Pulmonary artery endothelial cell (primary cell): ENCODE data around the gene GBGT1. TPM values are rescaled to one million over a fixed set of nuclear protein-coding genes. Genes with fewer than 3 reads are reported as not detected.
"Not testable (repeated sequence)": the region's sequence is repeated elsewhere in the genome, so short reads cannot be mapped to it uniquely, and the experiment has no call there.

ENCODE experiments used
- DNase-seq: peaks from one replicate; pipeline ENCODE4 v3.0.0-alpha.2; 2011; ENCODE audit warnings: low read depth, low spot score
- total RNA-seq: library from RNA; depleted of rRNA; stranded (reverse); fragments of >200 nt; gene quantifications from 2 replicates; pipeline ENCODE4 v1.2.3, GENCODE V29; 2014

GBGT1 gene
- total RNA-seq, result 17.3 and 21.5 TPM in 2 replicates

- no peak for DNase-seq
These were observed at the start of gene GBGT1 for GRCh38 chr9:133163504-133164172. Gene GBGT1, minus strand, starts transcription at chr9:133163914. Its CDS starts 1,502 bp downstream, at chr9:133162412.

DNA sequence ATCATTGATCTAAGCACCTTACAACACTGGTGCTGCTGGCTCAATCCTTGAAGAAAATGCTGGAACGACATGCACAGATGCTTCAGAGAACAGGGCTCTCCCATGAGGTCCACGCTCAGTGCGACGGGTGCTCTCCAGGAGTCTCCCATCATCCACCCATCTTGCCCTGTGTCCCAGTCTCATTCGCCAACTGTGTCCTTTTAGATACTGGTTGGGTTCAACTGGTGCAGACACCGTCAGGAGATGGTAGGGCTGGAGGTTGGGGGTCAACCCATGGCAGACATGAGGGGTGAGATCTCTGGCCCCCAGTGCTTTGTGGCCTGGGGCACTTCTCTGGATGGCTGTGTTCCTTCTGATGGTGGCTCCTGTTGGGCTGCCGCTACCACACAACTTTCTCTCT, 46.9 kb upstream of the GBGT1 start:
- no peak for DNase-seq

DNA sequence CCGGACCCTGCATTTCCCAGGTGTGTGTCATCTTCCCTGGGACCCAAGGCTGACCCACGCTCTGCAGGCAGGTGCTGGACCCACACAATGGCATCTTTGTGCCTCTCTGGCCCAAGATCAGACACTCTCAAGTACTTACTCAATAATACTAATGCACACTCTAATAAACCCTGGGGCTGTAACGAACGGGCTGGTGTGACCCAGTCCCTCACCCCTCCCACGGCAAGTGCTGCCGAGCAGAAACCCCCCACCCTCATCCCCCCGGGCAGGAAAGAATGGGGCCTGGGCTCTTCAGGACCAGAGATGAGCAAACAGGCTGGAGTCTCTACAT, 46.5 kb upstream of the GBGT1 start:
- no peak for DNase-seq

DNA sequence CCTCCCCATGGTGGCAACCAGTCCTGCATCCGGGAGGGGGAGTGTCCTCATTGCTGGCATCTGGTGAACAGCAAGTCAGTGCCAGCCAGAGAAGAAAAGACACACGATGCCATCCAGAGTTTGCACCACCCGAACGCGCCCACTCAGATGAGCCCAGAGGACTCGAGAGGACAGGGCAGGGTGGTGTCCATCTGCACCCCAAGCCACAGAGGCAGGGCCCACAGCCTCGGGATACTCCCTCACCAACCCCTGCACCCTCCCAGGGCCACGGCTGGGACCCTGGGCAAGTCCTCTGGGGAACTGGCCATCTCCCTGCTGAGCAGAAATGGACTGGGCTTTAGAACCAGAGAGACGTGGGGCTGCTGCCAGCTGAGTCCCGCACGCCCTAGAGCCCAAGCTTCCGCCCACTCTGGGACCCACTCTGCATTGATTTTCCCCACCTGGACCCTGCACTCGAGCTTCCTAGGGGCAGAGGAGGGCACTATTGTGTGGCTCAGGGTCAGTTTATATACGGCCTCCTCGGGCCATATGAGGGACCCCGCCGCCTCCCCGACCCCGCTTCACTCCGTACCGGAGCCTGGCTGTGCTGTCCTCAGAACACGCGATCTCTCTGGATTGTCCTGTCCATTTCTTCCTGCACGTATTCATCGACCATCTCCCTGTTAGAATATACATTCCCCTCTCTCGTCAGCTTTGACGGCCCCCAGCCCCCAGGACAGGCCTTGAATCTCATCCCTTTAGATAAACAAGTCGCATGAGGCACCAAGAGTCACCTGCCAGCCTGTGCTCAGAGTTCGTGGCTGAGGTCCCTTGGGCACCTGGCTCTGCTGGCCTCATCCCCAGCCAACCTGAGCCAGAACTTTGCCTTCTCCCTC, 45.9 kb upstream of the GBGT1 start:
- not testable (repeated sequence) for DNase-seq

DNA sequence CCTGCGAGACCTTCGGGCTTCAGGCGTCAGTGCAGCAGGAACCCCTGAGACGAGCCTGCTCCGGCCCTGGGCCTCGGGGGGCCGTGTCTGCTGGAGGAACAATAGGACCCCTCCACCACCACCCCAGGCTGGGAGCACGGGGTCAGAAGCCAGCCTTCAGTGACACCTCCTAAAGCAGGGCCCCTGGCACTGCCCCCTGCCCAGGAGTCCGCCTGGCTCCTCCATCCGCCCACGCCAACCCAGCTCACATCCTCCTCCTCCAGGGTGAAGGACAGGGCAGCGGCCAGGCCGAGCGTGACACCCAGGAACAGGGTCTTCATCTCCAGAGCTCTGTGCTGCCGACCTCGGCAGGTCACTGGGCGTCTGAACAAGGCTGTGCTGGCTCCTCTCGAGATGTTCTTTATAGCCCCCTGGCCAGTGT, 45.2 kb upstream of the GBGT1 start, which contains the start of gene OBP2B:
OBP2B (minus strand) TSS at position 371 of the 421 bp plus-strand sequence; CDS start at position 320, 51 bp downstream.
- not testable (repeated sequence) for DNase-seq

- DNase-seq, result not testable (repeated sequence)
These were observed 44.6 kb upstream of the GBGT1 start for GRCh38 chr9:133208171-133208879.

DNA sequence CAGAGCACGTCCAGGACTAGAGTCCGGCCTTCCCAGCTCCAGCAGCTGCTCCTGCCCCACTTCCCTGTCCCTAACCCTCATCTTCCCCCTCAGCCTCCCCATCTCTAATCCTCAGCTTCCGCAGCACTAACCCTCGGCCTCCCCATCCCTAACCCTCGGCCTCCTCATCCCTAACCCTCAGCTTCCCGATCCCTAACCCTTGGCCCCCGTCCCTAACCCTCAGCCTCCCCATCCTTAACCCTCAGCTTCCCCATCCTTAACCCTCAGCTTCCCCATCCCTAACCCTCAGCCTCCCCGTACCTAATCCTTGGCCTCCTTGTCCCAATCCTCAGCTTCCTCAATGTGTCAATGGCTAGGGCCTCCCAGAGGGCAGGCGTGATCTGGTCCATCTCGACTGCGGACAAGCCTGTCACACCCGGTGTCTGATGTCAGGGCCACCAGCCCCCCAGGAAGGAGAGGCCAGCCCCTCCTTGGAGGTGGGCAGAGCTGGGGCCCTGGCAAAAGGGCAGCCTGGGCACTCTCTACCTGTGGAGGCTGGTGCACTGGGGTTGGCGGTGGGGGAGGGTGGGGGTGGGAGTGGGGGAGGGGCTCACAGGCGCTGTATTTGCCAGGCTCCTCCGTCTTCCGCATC, 43.9 kb upstream of the GBGT1 start:
- DNase-seq, result no peak

GRCh38 chr9:133207021-133207531, 43.4 kb upstream of the GBGT1 start:
- no peak for DNase-seq

DNA sequence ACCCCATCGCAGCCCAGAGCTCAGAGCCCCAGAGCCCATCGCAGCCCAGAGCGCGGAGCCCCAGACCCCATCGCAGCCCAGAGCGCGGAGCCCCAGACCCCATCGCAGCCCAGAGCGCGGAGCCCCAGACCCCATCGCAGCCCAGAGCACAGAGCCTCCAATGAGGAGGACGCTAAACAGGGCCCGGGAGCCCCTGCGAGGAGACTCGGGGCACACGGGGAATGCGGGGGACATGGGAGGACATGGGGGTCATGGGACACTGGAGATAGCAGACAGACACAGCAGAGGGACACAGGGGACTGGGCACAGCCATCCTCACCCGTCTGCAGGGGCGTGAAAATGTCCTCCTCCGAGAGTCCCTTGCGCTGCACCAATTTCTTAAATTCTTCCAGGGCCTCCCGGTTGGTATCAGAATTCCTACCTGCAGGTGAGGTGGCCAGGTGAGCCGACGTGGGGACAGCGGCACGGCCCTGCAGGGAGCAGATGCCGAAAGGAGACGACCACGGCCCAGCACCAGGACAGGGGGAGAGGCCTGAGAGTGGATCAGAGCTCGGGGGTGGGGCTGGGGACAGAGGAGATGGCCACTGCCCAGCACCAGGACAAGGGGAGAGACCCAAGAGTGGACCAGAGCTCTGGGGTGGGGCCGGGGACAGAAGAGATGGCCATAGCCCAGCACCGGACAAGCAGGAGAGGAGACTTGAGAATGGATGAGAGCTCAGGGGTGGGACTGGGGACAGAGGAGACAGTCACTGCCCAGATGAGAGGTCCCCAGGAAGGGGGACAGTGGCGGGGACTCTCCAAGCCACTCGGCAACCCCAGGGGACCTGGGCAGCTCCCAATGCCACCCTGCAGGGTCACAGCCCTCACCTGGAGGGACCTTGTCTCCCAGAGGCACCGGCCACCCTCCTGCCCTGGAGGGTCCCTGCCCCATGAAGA, 42.5 kb upstream of the GBGT1 start:
- DNase-seq, result no peak

- DNase-seq, result not testable (repeated sequence)
These were observed 41.8 kb upstream of the GBGT1 start for GRCh38 chr9:133205481-133205887.

DNA sequence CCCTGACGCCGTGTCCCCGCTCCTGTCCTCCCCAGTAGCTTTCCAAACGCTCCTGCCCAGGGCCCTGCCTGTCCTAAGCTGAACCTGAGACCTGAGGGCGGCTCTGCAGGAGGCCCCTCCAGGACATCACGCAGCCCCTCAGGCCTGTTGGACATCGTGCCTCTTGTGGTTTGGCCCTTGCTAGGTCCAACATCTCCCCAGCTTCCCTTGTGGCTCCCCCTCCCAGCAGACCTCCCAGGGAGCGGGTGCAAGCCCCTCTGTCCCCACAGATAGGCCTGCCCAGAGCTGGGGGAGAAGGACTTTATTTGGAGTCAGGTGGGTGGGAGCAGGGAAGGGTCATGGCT, 41.3 kb upstream of the GBGT1 start:
- no peak for DNase-seq

- no peak for DNase-seq
These were observed 40.8 kb upstream of the GBGT1 start for GRCh38 chr9:133204335-133204992.

GRCh38 chr9:133203506-133204075, 39.9 kb upstream of the GBGT1 start:
- DNase-seq, result no peak

- DNase-seq, result no peak
These were observed 39.2 kb upstream of the GBGT1 start for GRCh38 chr9:133202688-133203453.

DNA sequence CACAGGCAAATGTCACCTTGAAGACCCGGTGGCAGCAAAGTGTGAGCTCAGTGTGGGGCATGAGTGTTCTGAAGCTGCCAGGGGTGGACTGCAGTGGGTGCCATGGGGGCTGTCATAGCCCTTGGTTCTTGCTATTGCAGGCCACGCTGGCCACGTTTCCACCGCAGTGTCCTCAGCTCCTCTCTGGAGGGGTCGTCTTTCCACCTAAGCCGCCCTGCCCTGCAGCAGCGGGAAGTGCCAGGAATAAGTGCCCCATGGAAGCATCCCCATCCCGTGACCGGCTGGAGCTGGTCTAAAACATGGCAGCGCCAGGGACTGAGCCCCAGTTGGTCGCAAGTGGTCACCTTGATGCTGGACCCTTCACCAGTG, 38.4 kb upstream of the GBGT1 start:
- no peak for DNase-seq

DNA sequence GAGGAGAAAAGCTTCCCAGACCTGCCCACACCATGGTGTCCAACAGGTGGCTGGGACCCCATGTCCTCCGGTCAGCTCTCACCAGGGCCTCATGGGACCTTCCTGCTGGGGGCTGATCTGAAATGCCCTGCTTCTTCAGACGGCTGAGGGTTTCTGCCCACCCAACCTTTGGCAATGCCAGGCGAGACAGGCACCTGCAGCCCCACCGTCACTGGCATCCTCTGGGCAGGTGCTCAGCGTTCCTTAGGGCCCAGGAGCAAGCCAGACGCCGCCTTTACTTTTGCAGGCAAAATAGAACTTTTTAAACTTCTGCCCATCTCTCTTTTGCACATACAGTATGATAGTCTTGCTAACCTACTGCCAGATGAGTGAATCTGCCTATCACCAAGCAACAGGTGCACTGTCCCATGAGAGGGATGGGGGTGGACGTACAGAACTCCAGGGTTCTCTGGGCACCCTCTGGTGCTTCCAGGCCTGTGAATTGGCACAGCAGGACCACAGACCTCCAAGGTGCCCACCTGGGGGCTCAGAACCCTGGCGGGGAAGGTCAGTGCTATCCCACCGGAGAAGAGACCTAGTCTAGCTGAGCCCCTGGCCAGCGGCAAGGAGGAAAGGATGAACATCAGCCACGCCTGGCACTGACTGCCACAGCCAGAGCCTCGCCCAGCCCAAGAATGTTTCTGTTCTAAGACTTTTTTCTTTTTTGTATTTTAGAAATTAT, 37.9 kb upstream of the GBGT1 start:
- no peak for DNase-seq

GRCh38 chr9:133200631-133201030, 36.9 kb upstream of the GBGT1 start:
- DNase-seq, result no peak
